ENCODE results near the gene LRRC45.

The LRRC45 gene

GRCh38 chr17:81984773-81985410 lies 38.2 kb upstream of the LRRC45 start:
- no peaks in the 10 kb centered on the region for H3K4me1 ChIP-seq (ENCODE audit: control insufficient read depth, insufficient read depth, low read length)
- no peak overlapping the region for H3K4me2 ChIP-seq (ENCODE audit: low read length)
- no peaks in the 10 kb centered on the region for H3K27me3 ChIP-seq (ENCODE audit: control insufficient read depth, insufficient read depth, low read length)
- no peak overlapping the region for H3K4me3 ChIP-seq (ENCODE audit: low read length)
- no peaks in the 10 kb centered on the region for H3K9me3 ChIP-seq (replicated peaks; ENCODE audit: low read length)
- no peak overlapping the region for H3K9ac ChIP-seq (ENCODE audit: low read depth, low read length)
- H3K36me3 ChIP-seq (ENCODE audit: insufficient read depth, low read length) = peaks cover 24% of the 10 kb centered on the region

- Histone ChIP-seq H3K9ac (ENCODE audit: low read depth, low read length) (no peak overlapping the region), H3K36me3 (ENCODE audit: insufficient read depth, low read length) (peaks cover 22% of the 10 kb centered on the region), H3K9me3 (replicated peaks; ENCODE audit: low read length) (no peaks in the 10 kb centered on the region), H3K4me1 (ENCODE audit: control insufficient read depth, insufficient read depth, low read length) (peaks cover 5% of the 10 kb centered on the region), H3K27me3 (ENCODE audit: control insufficient read depth, insufficient read depth, low read length) (no peaks in the 10 kb centered on the region), H3K4me2 (ENCODE audit: low read length) (no peak overlapping the region), H3K4me3 (ENCODE audit: low read length) (no peak overlapping the region)
Measured at GRCh38 chr17:81986606-81987005, 36.5 kb upstream of the LRRC45 start.

GRCh38 chr17:81987161-81987770 lies 35.8 kb upstream of the LRRC45 start:
- no peak overlapping the region for H3K4me3 ChIP-seq (ENCODE audit: low read length)
- peaks cover 11% of the 10 kb centered on the region for H3K4me1 ChIP-seq (ENCODE audit: control insufficient read depth, insufficient read depth, low read length)
- no peak overlapping the region for H3K9ac ChIP-seq (ENCODE audit: low read depth, low read length)
- H3K9me3 ChIP-seq (replicated peaks; ENCODE audit: low read length) = no peaks in the 10 kb centered on the region
- peaks cover 22% of the 10 kb centered on the region for H3K36me3 ChIP-seq (ENCODE audit: insufficient read depth, low read length)
- no peaks in the 10 kb centered on the region for H3K27me3 ChIP-seq (ENCODE audit: control insufficient read depth, insufficient read depth, low read length)
- no peak overlapping the region for H3K4me2 ChIP-seq (ENCODE audit: low read length)

GRCh38 chr17:81990836-81991683 lies 32.0 kb upstream of the LRRC45 start:
- Histone ChIP-seq H3K9me3 (replicated peaks; ENCODE audit: low read length) (no peaks in the 10 kb centered on the region), H3K27me3 (ENCODE audit: control insufficient read depth, insufficient read depth, low read length) (no peaks in the 10 kb centered on the region), H3K4me2 (ENCODE audit: low read length) (peak overlapping the region; percentile 74), H3K9ac (ENCODE audit: low read depth, low read length) (no peak overlapping the region), H3K36me3 (ENCODE audit: insufficient read depth, low read length) (peaks cover 9% of the 10 kb centered on the region), H3K4me1 (ENCODE audit: control insufficient read depth, insufficient read depth, low read length) (peaks cover 17% of the 10 kb centered on the region), H3K4me3 (ENCODE audit: low read length) (peak overlapping the region; percentile 7)

- Histone ChIP-seq H3K4me3 (ENCODE audit: low read length) (peak overlapping the region; percentile 7), H3K36me3 (ENCODE audit: insufficient read depth, low read length) (peaks cover 10% of the 10 kb centered on the region), H3K27me3 (ENCODE audit: control insufficient read depth, insufficient read depth, low read length) (no peaks in the 10 kb centered on the region)
Measured at GRCh38 chr17:81991684-81992305, 31.3 kb upstream of the LRRC45 start.

GRCh38 chr17:81992306-81993102 lies 30.6 kb upstream of the LRRC45 start:
- H3K36me3 ChIP-seq (ENCODE audit: insufficient read depth, low read length) = peaks cover 12% of the 10 kb centered on the region
- H3K4me1 ChIP-seq (ENCODE audit: control insufficient read depth, insufficient read depth, low read length) = peaks cover 17% of the 10 kb centered on the region
- peak overlapping the region; percentile 74 for H3K4me2 ChIP-seq (ENCODE audit: low read length)
- H3K9ac ChIP-seq (ENCODE audit: low read depth, low read length) = peak overlapping the region; percentile 31
- no peak overlapping the region for H3K4me3 ChIP-seq (ENCODE audit: low read length)
- H3K9me3 ChIP-seq (replicated peaks; ENCODE audit: low read length) = no peaks in the 10 kb centered on the region
- H3K27me3 ChIP-seq (ENCODE audit: control insufficient read depth, insufficient read depth, low read length) = no peaks in the 10 kb centered on the region

More at GRCh38 chr17:81991684-81992305, 31.3 kb upstream of the LRRC45 start:
- H3K9ac ChIP-seq (ENCODE audit: low read depth, low read length) = peak overlapping the region; percentile 31
- H3K9me3 ChIP-seq (replicated peaks; ENCODE audit: low read length) = no peaks in the 10 kb centered on the region
- H3K4me2 ChIP-seq (ENCODE audit: low read length) = peak overlapping the region; percentile 74
- peaks cover 17% of the 10 kb centered on the region for H3K4me1 ChIP-seq (ENCODE audit: control insufficient read depth, insufficient read depth, low read length)

- Histone ChIP-seq H3K36me3 (ENCODE audit: insufficient read depth, low read length) (peaks cover 12% of the 10 kb centered on the region), H3K4me2 (ENCODE audit: low read length) (no peak overlapping the region), H3K9me3 (replicated peaks; ENCODE audit: low read length) (no peaks in the 10 kb centered on the region), H3K4me3 (ENCODE audit: low read length) (no peak overlapping the region), H3K4me1 (ENCODE audit: control insufficient read depth, insufficient read depth, low read length) (peaks cover 17% of the 10 kb centered on the region), H3K9ac (ENCODE audit: low read depth, low read length) (no peak overlapping the region), H3K27me3 (ENCODE audit: control insufficient read depth, insufficient read depth, low read length) (no peaks in the 10 kb centered on the region)
Measured at GRCh38 chr17:81993729-81994592, 29.1 kb upstream of the LRRC45 start.

GRCh38 chr17:81994593-81995462 lies 28.3 kb upstream of the LRRC45 start:
- no peaks in the 10 kb centered on the region for H3K9me3 ChIP-seq (replicated peaks; ENCODE audit: low read length)
- H3K36me3 ChIP-seq (ENCODE audit: insufficient read depth, low read length) = peaks cover 12% of the 10 kb centered on the region
- H3K4me3 ChIP-seq (ENCODE audit: low read length) = no peak overlapping the region
- no peaks in the 10 kb centered on the region for H3K27me3 ChIP-seq (ENCODE audit: control insufficient read depth, insufficient read depth, low read length)
- no peak overlapping the region for H3K4me2 ChIP-seq (ENCODE audit: low read length)
- no peak overlapping the region for H3K9ac ChIP-seq (ENCODE audit: low read depth, low read length)
- peaks cover 17% of the 10 kb centered on the region for H3K4me1 ChIP-seq (ENCODE audit: control insufficient read depth, insufficient read depth, low read length)

GRCh38 chr17:81995463-81996231 lies 27.5 kb upstream of the LRRC45 start:
- Histone ChIP-seq H3K4me2 (ENCODE audit: low read length) (no peak overlapping the region), H3K36me3 (ENCODE audit: insufficient read depth, low read length) (peaks cover 9% of the 10 kb centered on the region), H3K9ac (ENCODE audit: low read depth, low read length) (no peak overlapping the region), H3K4me1 (ENCODE audit: control insufficient read depth, insufficient read depth, low read length) (peaks cover 17% of the 10 kb centered on the region), H3K9me3 (replicated peaks; ENCODE audit: low read length) (no peaks in the 10 kb centered on the region), H3K4me3 (ENCODE audit: low read length) (no peak overlapping the region), H3K27me3 (ENCODE audit: control insufficient read depth, insufficient read depth, low read length) (no peaks in the 10 kb centered on the region)
